Gastrocnemius medialis (tissue), 4 donors: ENCODE measurements around the gene DDX3Y. TPM values are rescaled to one million over a fixed set of nuclear protein-coding genes. Genes with fewer than 3 reads are reported as not detected.

ENCODE experiments used
- ATAC-seq, 2 donors: fragments of 150-250 bp; one replicate each; pipeline ENCODE4 v1.9.1; 2016
- DNase-seq, 2 donors: peaks; one replicate each; pipeline ENCODE4 v3.0.0-alpha.2; 2019
- H3K27ac ChIP-seq, 4 donors: fragments of 200-600 bp; sonication (generic); 1 replicate in 1 of 4; 2 replicates in 3 of 4; pipeline ENCODE4 v1.5.1; 2016 to 2018; ENCODE audit warnings: mild to moderate bottlenecking in 2 of 4, moderate library complexity in 1 of 4
- H3K27me3 ChIP-seq, 3 donors: fragments of 200-600 bp; sonication (generic) in 2 of 3; 1 replicate in 1 of 3; 2 replicates in 2 of 3; pipeline versions ENCODE4 v1.5.1 to v1.6.0; 2016 to 2019; ENCODE audit warnings: mild to moderate bottlenecking in 1 of 3, moderate library complexity in 1 of 3
- H3K36me3 ChIP-seq, 2 donors: fragments of 200-600 bp; sonication (generic) in 1 of 2; one replicate each; pipeline ENCODE4 v1.5.1; 2017 to 2018
- H3K4me1 ChIP-seq, 2 donors: fragments of 200-600 bp; sonication (generic) in 1 of 2; one replicate each; pipeline ENCODE4 v1.5.1; 2016 to 2017; ENCODE audit warnings: mild to moderate bottlenecking in 2 of 2
- H3K4me3 ChIP-seq, 4 donors: fragments of 200-600 bp; sonication (generic) in 3 of 4; 1 replicate in 1 of 4; 2 replicates in 3 of 4; pipeline ENCODE4 v1.5.1; 2016 to 2019; ENCODE audit warnings: mild to moderate bottlenecking in 2 of 4
- H3K9me3 ChIP-seq, 3 donors: fragments of 200-600 bp; sonication (generic) in 2 of 3; 1 replicate in 1 of 3; 2 replicates in 2 of 3; pipeline ENCODE4 v1.5.1; 2016 to 2019
- CTCF ChIP-seq, 5 experiments: fragments of 450-650 bp in 3 of 5; fragments of 200-600 bp in 2 of 5; sonication (generic) in 2 of 5; IDR thresholded peaks in 4 of 5; conservative IDR thresholded peaks in 1 of 5; 1 replicate in 4 of 5; 2 replicates in 1 of 5; pipeline ENCODE4 v1.5.1; 2016 to 2019; ENCODE audit warnings: antibody characterized with exemption in 5 of 5, mild to moderate bottlenecking in 3 of 5, moderate library complexity in 3 of 5
- POLR2A ChIP-seq, 2 donors: fragments of 450-650 bp; IDR thresholded peaks; one replicate each; pipeline ENCODE4 v1.6.1; 2017; ENCODE audit warnings: antibody characterized with exemption in 2 of 2, mild to moderate bottlenecking in 2 of 2, moderate library complexity in 2 of 2
- in situ Hi-C, 4 donors: fragments of 200-750 bp; cut with MboI; loops; one replicate each; pipeline versions ENCODE4 v1.15.0 to v1.8.0; 2017; ENCODE audit warnings: low sequenced_read_pairs in 4 of 4
- intact Hi-C: fragments of 100-400 bp; cut with DNase I; formaldehyde crosslinking; loops from one replicate; pipeline ENCODE4 v1.15.1; 2023; ENCODE audit warnings: low total_unique reads
- total RNA-seq, 4 donors: library from RNA; depleted of rRNA; stranded (reverse); fragments of >200 nt; gene quantifications; one replicate each; pipeline versions ENCODE4 v1.1.0 to v1.2.3, GENCODE V29; 2016

DDX3Y gene
- 10 to 100 TPM in 2 of 4 donors, not detected in 2; 38.9 to 46.0 TPM for total RNA-seq

- in situ Hi-C loops (loop anchor here in 1 of 4 donors (25.0 kb wide), 1 partner anchor 582 kb away; the partner anchor contains the start of gene UTY), intact Hi-C loops (no loop called here)
- H3K4me1 ChIP-seq, result peaks cover 0 to 16% of the 10 kb centered on the region in 2 donors
- H3K36me3 ChIP-seq, result no peaks in the 10 kb centered on the region
- DNase-seq, result peak; percentile 84 to 91
- peak; percentile 96 to 97 for ATAC-seq
- no peaks in the 10 kb centered on the region for H3K27me3 ChIP-seq
- H3K4me3 ChIP-seq, result peak within 1 kb of the TSS in 2 of 4 donors; percentile 68 to 84
- no peaks in the 10 kb centered on the region for H3K9me3 ChIP-seq
- TF ChIP-seq CTCF (IDR thresholded peaks at IDR 0.05 in 4 of 5, conservative IDR thresholded peaks at IDR 0.05 in 1 of 5) (no peak), POLR2A (IDR thresholded peaks at IDR 0.05) (no peak)
- H3K27ac ChIP-seq, result peak within 1 kb of the TSS in 2 of 4 donors; percentile 97 to 99
Observed at GRCh38 chrY:12904618-12905516, at the start of gene DDX3Y. Gene DDX3Y, plus strand, starts transcription at chrY:12904868. Its CDS starts 69 bp downstream, at chrY:12904937.

GRCh38 chrY:12855791-12856275, 48.8 kb upstream of the DDX3Y start:
- intact Hi-C loops (no loop called here), in situ Hi-C loops (no loop called here)
- no peak overlapping the region for H3K4me3 ChIP-seq
- no peaks in the 10 kb centered on the region for H3K27me3 ChIP-seq
- H3K27ac ChIP-seq, result no peak overlapping the region
- ATAC-seq, result no peak
- DNase-seq, result no peak
- TF ChIP-seq POLR2A (IDR thresholded peaks at IDR 0.05) (no peak), CTCF (IDR thresholded peaks at IDR 0.05 in 4 of 5, conservative IDR thresholded peaks at IDR 0.05 in 1 of 5) (no peak)
- H3K9me3 ChIP-seq, result no peaks in the 10 kb centered on the region
- H3K4me1 ChIP-seq, result no peaks in the 10 kb centered on the region
- H3K36me3 ChIP-seq, result no peaks in the 10 kb centered on the region

- no peak for DNase-seq
- no peaks in the 10 kb centered on the region for H3K4me1 ChIP-seq
- in situ Hi-C loops, result no loop called here
- H3K27me3 ChIP-seq, result no peaks in the 10 kb centered on the region
- no peaks in the 10 kb centered on the region for H3K36me3 ChIP-seq
- ATAC-seq, result no peak
- intact Hi-C loops, result no loop called here
- H3K4me3 ChIP-seq, result no peak overlapping the region
- H3K9me3 ChIP-seq, result no peaks in the 10 kb centered on the region
- no peak overlapping the region for H3K27ac ChIP-seq
- no peak for TF ChIP-seq CTCF (IDR thresholded peaks at IDR 0.05 in 4 of 5, conservative IDR thresholded peaks at IDR 0.05 in 1 of 5)
- TF ChIP-seq POLR2A (IDR thresholded peaks at IDR 0.05), result no peak
Observed at GRCh38 chrY:12867960-12868359, 36.7 kb upstream of the DDX3Y start.

GRCh38 chrY:12896973-12897372, 7.7 kb upstream of the DDX3Y start:
- Histone ChIP-seq H3K4me1 (no peaks in the 10 kb centered on the region), H3K27ac (no peak overlapping the region), H3K9me3 (no peaks in the 10 kb centered on the region), H3K36me3 (no peaks in the 10 kb centered on the region), H3K27me3 (no peaks in the 10 kb centered on the region), H3K4me3 (no peak overlapping the region)
- DNase-seq (no peak), ATAC-seq (no peak)
- in situ Hi-C loops, result loop anchor here in 1 of 4 donors (25.0 kb wide), 1 partner anchor 110 kb away; no protein-coding TSS in a partner anchor
- intact Hi-C loops, result no loop called here
- TF ChIP-seq POLR2A (IDR thresholded peaks at IDR 0.05) (no peak), CTCF (IDR thresholded peaks at IDR 0.05 in 4 of 5, conservative IDR thresholded peaks at IDR 0.05 in 1 of 5) (no peak)
